GM23248 (cell line): Measurements from ENCODE around the gene FSTL4.

Experiments used
- EZH2 ChIP-seq: fragments of 200-600 bp; sonication (generic); IDR thresholded peaks from 2 replicates; pipeline ENCODE4 v1.6.1; 2018; ENCODE audit warnings: antibody characterized with exemption, mild to moderate bottlenecking; ENCODE audit not compliant: insufficient read depth, poor library complexity, severe bottlenecking
- EZH2phosphoT487 ChIP-seq: fragments of 200-600 bp; sonication (generic); IDR thresholded peaks from 2 replicates; pipeline ENCODE4 v1.6.1; 2018; ENCODE audit warnings: antibody characterized with exemption, moderate library complexity, mild to moderate bottlenecking, low read depth; ENCODE audit not compliant: insufficient read depth

DNA sequence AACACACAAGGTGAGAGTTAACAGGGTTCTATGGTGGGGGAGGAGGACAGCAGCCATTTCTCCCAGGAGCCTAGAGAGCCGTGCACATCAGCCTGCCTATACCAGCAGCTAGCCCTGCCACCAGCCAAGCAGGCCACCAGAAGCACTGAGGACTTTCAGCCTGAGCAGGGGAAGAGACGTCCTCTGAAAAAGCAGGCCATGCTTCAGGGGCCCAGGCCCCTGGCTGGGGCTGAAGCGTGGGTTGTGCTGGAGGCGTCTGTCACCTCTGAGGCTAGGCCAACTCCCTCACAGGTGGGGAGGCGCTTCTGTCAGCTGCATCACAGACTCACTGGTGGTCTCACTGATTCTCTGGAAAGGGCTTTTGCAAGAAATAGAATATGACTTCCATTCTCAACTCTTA is 16.3 kb downstream of the FSTL4 start:
- TF ChIP-seq EZH2 (no peak), EZH2phosphoT487 (no peak)
